CD4-positive, alpha-beta T cell (primary cell): ENCODE measurements around the gene TBC1D22A. TPM values are rescaled to one million over a fixed set of nuclear protein-coding genes. Genes with fewer than 3 reads are reported as not detected.

Experiments used
- ATAC-seq: fragments of 200-7000 bp; cut with Tn5 transposase; one replicate; pipeline ENCODE4 v1.10.0; 2022; ENCODE audit warnings: mild to moderate bottlenecking; ENCODE audit not compliant: poor library complexity
- CTCF ChIA-PET: fragments of 350-600 bp; sonication (Branson Sonifier 250); formaldehyde crosslinking; loops from one replicate; lab custom pipeline; 2021; ENCODE audit warnings: antibody characterized with exemption, inconsistent platforms; lab: Charles Lee
- POLR2A ChIA-PET: fragments of 350-600 bp; sonication (Branson Sonifier 250); formaldehyde crosslinking; loops from one replicate; lab custom pipeline; 2021; ENCODE audit warnings: antibody characterized with exemption, inconsistent platforms; lab: Charles Lee
- DNase-seq, 14 experiments: peaks; one replicate each; pipeline ENCODE4 v3.0.0-alpha.2; 2013 to 2020; ENCODE audit warnings: mixed read lengths in 2 of 14
- H3K27ac ChIP-seq, 2 donors: one replicate each; pipeline versions ENCODE4 v1.5.1 to v1.7.0; 2013; ENCODE audit warnings: low read length in 2 of 2, low read depth in 1 of 2, mild to moderate bottlenecking in 1 of 2
- H3K27me3 ChIP-seq, 2 experiments: 1 replicate in 1 of 2; 2 replicates in 1 of 2; pipeline versions ENCODE4 v1.6.1 to v1.7.0; 2013; ENCODE audit warnings: low read length in 2 of 2, control low read depth in 1 of 2, mild to moderate bottlenecking in 1 of 2, moderate library complexity in 1 of 2; ENCODE audit not compliant: insufficient read depth in 2 of 2, control insufficient read depth in 1 of 2
- H3K36me3 ChIP-seq: one replicate; pipeline ENCODE4 v1.6.1; 2013; ENCODE audit warnings: low read length, control low read depth; ENCODE audit not compliant: insufficient read depth
- H3K4me1 ChIP-seq: one replicate; pipeline ENCODE4 v1.6.1; 2013; ENCODE audit warnings: low read length, control low read depth; ENCODE audit not compliant: insufficient read depth
- H3K4me3 ChIP-seq: one replicate; pipeline ENCODE4 v1.5.1; 2013; ENCODE audit warnings: mild to moderate bottlenecking, low read length, moderate library complexity
- H3K9me3 ChIP-seq, 2 experiments: 1 replicate in 1 of 2; 2 replicates in 1 of 2; pipeline versions ENCODE4 v1.6.1 to v1.7.0; 2013; ENCODE audit warnings: low read length in 2 of 2, mild to moderate bottlenecking in 2 of 2, control low read depth in 1 of 2, moderate library complexity in 1 of 2; ENCODE audit not compliant: control insufficient read depth in 1 of 2, insufficient read depth in 1 of 2
- H3K27ac Mint-ChIP-seq: one replicate; pipeline ENCODE4 v1.8.0; 2020; ENCODE audit warnings: mixed read lengths
- H3K27me3 Mint-ChIP-seq: one replicate; pipeline ENCODE4 v1.8.0; 2021; ENCODE audit warnings: mixed read lengths
- H3K36me3 Mint-ChIP-seq: one replicate; pipeline ENCODE4 v1.8.0; 2021; ENCODE audit warnings: low read depth, mixed read lengths
- H3K4me1 Mint-ChIP-seq: one replicate; pipeline ENCODE4 v1.8.0; 2021; ENCODE audit warnings: low read depth, mixed read lengths
- H3K4me3 Mint-ChIP-seq: one replicate; pipeline ENCODE4 v1.8.0; 2020; ENCODE audit warnings: mild to moderate bottlenecking, mixed read lengths
- H3K9me3 Mint-ChIP-seq: one replicate; pipeline ENCODE4 v1.8.0; 2020; ENCODE audit warnings: mixed read lengths
- intact Hi-C, 2 experiments: fragments of 100-400 bp; cut with DNase I in 1 of 2; cut with micrococcal nuclease in 1 of 2; formaldehyde crosslinking; loops; one replicate each; pipeline versions ENCODE4 v1.15.1 to v1.9.0; 2023 to 2025; cut with DNase I, micrococcal nuclease
- total RNA-seq, 174 experiments: library from RNA in 2 of 174; stranded (reverse) in 2 of 174; gene quantifications; one replicate each; pipeline ENCODE4 v1.2.3 and lab custom pipeline; 2021 to 2026
- TF ChIP-seq, protein P1 (sequence below): fragments of 200-600 bp; IDR thresholded peaks from one replicate; pipeline ENCODE4 v1.8.0; 2022; ENCODE audit warnings: antibody characterized with exemption, mild to moderate bottlenecking

TBC1D22A gene
- total RNA-seq, 2 experiments from 2014 or later, result 27.1 to 31.7 TPM

DNA sequence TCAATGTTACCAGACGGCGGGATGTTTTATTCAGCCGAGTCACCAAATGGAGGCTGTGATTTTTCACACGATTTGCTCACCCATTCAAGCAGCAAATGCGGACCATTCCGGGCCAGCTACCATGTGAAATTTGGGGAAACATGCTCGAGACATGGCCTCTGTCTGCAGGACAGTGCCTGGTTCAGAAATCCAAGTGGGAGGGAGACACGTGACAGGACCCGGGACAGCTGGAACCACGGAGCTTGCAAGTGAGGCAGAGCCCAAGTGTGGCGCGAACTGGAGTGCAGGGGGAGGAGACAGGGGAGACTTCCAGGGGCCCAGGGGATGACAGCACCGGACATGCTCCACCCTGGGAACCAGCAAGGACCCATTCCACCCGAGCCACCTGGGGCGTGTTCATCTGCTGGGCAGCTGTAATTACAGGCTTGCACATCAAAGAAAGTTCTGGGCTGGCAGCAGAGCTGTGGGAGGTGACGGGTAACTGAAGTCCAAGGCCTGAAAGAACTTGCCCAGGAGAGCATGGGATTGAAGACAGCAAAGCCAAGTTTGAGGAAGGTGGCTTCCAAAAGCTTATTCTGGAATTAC is 40.9 kb upstream of the TBC1D22A start:
- no peak overlapping the region for H3K4me3 Mint-ChIP-seq
- intact Hi-C loops, result no loop called here
- peaks cover 85% of the 10 kb centered on the region for H3K36me3 Mint-ChIP-seq
- no peaks in the 10 kb centered on the region for H3K27me3 Mint-ChIP-seq
- POLR2A ChIA-PET, result interaction anchor here (1.2 to 2.7 kb wide), 4 partner anchors 9 to 41 kb away, joined by 5 to 8 read pairs (median 6); partner anchors contain the start of genes CERK and TBC1D22A
- H3K36me3 ChIP-seq, result peaks cover 79% of the 10 kb centered on the region
- H3K9me3 ChIP-seq, result no peaks in the 10 kb centered on the region
- H3K9me3 Mint-ChIP-seq, result no peaks in the 10 kb centered on the region
- no peak for ATAC-seq
- H3K27ac ChIP-seq, result no peak overlapping the region
- peaks cover 12% of the 10 kb centered on the region for H3K4me1 Mint-ChIP-seq
- TF ChIP-seq, protein P1, sequence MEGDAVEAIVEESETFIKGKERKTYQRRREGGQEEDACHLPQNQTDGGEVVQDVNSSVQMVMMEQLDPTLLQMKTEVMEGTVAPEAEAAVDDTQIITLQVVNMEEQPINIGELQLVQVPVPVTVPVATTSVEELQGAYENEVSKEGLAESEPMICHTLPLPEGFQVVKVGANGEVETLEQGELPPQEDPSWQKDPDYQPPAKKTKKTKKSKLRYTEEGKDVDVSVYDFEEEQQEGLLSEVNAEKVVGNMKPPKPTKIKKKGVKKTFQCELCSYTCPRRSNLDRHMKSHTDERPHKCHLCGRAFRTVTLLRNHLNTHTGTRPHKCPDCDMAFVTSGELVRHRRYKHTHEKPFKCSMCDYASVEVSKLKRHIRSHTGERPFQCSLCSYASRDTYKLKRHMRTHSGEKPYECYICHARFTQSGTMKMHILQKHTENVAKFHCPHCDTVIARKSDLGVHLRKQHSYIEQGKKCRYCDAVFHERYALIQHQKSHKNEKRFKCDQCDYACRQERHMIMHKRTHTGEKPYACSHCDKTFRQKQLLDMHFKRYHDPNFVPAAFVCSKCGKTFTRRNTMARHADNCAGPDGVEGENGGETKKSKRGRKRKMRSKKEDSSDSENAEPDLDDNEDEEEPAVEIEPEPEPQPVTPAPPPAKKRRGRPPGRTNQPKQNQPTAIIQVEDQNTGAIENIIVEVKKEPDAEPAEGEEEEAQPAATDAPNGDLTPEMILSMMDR, result no peak
- no peaks in the 10 kb centered on the region for H3K27me3 ChIP-seq
- CTCF ChIA-PET, result interaction anchor here (1.5 kb wide), 1 partner anchor 86 kb away, joined by 3 read pairs; no protein-coding TSS in a partner anchor
- peak overlapping the region; percentile 24 for H3K27ac Mint-ChIP-seq
- no peak overlapping the region for H3K4me3 ChIP-seq
- DNase-seq, result no peak
- peaks cover 23% of the 10 kb centered on the region for H3K4me1 ChIP-seq

DNA sequence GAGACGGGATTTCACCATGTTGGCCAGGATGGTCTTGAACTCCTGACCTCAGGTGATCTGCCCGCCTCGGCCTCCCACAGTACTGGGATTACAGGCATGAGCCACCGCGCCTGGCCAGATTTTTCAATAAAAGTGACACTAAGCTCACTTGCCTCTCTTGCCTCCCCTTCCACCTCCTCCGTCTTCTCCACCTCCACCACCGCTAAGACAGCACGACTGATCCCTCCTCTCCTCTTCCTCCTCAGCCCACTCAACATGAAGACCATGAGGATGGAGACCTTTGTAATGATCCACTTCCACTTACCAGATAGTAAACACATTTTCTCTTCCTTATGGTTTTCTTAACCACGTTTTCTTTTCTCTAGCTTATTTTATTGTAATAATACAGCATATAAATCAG is 38.6 kb upstream of the TBC1D22A start:
- DNase-seq, result no peak
- Mint-ChIP-seq H3K4me1 (peaks cover 24% of the 10 kb centered on the region), H3K36me3 (peaks cover 77% of the 10 kb centered on the region), H3K9me3 (no peaks in the 10 kb centered on the region), H3K27me3 (no peaks in the 10 kb centered on the region), H3K27ac (peak overlapping the region; percentile 46), H3K4me3 (no peak overlapping the region)
- TF ChIP-seq, protein P1, result no peak
- Histone ChIP-seq H3K9me3 (no peaks in the 10 kb centered on the region), H3K4me3 (no peak overlapping the region), H3K4me1 (peaks cover 43% of the 10 kb centered on the region), H3K27me3 (no peaks in the 10 kb centered on the region), H3K27ac (no peak overlapping the region), H3K36me3 (peaks cover 81% of the 10 kb centered on the region)
- no peak for ATAC-seq
- ChIA-PET POLR2A (no interaction called here), CTCF (no interaction called here)
- intact Hi-C loops, result no loop called here

DNA sequence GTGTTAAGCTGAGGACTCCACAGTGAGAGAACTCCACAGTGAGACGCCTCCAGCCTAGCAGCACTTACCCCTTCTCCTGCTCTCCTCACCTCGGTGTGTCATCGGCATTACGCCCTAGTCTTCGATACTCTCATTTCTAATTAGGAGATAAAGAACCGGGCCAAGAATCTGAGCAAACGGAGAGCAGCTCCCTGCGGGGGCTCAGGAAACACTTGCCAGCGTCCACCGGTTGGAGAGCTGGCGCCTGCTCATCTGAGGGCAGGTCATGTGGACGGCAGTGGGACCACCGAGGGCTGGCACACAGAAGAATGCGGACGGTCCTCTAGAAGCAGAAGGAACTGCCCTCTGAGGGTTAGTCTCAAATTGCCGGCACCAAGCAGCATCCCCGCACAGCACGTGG is 37.4 kb upstream of the TBC1D22A start:
- Histone ChIP-seq H3K4me3 (no peak overlapping the region), H3K36me3 (peaks cover 72% of the 10 kb centered on the region), H3K27ac (no peak overlapping the region), H3K27me3 (no peaks in the 10 kb centered on the region), H3K4me1 (peaks cover 53% of the 10 kb centered on the region), H3K9me3 (no peaks in the 10 kb centered on the region)
- Mint-ChIP-seq H3K4me3 (no peak overlapping the region), H3K4me1 (peaks cover 24% of the 10 kb centered on the region), H3K36me3 (peaks cover 68% of the 10 kb centered on the region), H3K27me3 (no peaks in the 10 kb centered on the region), H3K9me3 (no peaks in the 10 kb centered on the region), H3K27ac (no peak overlapping the region)
- no peak for ATAC-seq
- no peak for DNase-seq
- ChIA-PET POLR2A (interaction anchor here (0.6 kb wide), 1 partner anchor 102 kb away, joined by 3 read pairs; no protein-coding TSS in a partner anchor), CTCF (interaction anchor here (1.2 kb wide), 1 partner anchor 162 kb away, joined by 3 read pairs; no protein-coding TSS in a partner anchor)
- TF ChIP-seq, protein P1, result no peak
- intact Hi-C loops, result no loop called here
